HepG2 (cell line): Measurements from ENCODE around the gene TCAIM. TPM values are rescaled to one million over a fixed set of nuclear protein-coding genes. Genes with fewer than 3 reads are reported as not detected.
A peak's percentile ranks its signal among the peaks of the same experiment; 100 is the strongest.

Source experiments
- ATAC-seq: fragments of 200-7000 bp; cut with Tn5 transposase; 3 replicates; pipeline ENCODE4 v1.9.1; 2020; ENCODE audit warnings: mild to moderate bottlenecking, moderate library complexity
- BruUV-seq: library from RNA; stranded (reverse); fragments of 400-500 nt; replicated peaks from 2 replicates; lab custom pipeline; 2021; lab: Mats Ljungman, UMichigan
- CTCF ChIA-PET: fragments of 300-600 bp; formaldehyde crosslinking; extraction: SDS; loops from one replicate; lab custom pipeline; 2021; ENCODE audit warnings: low total read pairs, inconsistent platforms, low intra/inter-chr PET ratio; lab: Yijun Ruan, JAX
- POLR2A ChIA-PET: fragments of 350-600 bp; sonication (Branson Sonifier 250); formaldehyde crosslinking; loops from one replicate; lab custom pipeline; 2020; ENCODE audit warnings: antibody characterized with exemption, inconsistent platforms; lab: Yijun Ruan, JAX
- DNase-seq: peaks from one replicate; pipeline ENCODE4 v3.0.0-alpha.2; 2015; ENCODE audit warnings: low spot score
- FAIRE-seq: peaks from 3 replicates; lab custom pipeline; 2011; peaks lifted over from hg19 to GRCh38; lab: Jason Lieb, UNC
- H2AFZ ChIP-seq: one replicate; pipeline ENCODE4 v1.6.1; 2011; ENCODE audit warnings: low read length, inconsistent platforms
- H3K27ac ChIP-seq: fragments of 300-600 bp; 3 replicates; pipeline ENCODE4 v1.8.0; 2011; ENCODE audit warnings: mixed run types, mild to moderate bottlenecking, mixed read lengths, low read length, inconsistent platforms; ENCODE audit not compliant: insufficient read depth; ENCODE audit errors: extremely low read length
- H3K27me3 ChIP-seq, 2 experiments: fragments of 200-600 bp in 1 of 2; 2 replicates in 1 of 2; 3 replicates in 1 of 2; pipeline versions ENCODE4 v1.6.0 to v1.8.0; 2011; ENCODE audit warnings: low read length in 2 of 2, mild to moderate bottlenecking in 2 of 2, moderate library complexity in 2 of 2, inconsistent platforms in 1 of 2; ENCODE audit not compliant: insufficient read depth in 2 of 2, control insufficient read depth in 1 of 2
- H3K36me3 ChIP-seq, 2 experiments: fragments of 200-600 bp in 1 of 2; replicated peaks in 1 of 2; 2 replicates in 1 of 2; 3 replicates in 1 of 2; pipeline versions ENCODE4 v1.5.1 to v1.8.0; 2011; ENCODE audit warnings: low read length in 2 of 2, inconsistent platforms in 1 of 2; ENCODE audit not compliant: insufficient read depth in 2 of 2, control insufficient read depth in 1 of 2
- H3K4me1 ChIP-seq: 2 replicates; pipeline ENCODE4 v1.5.1; 2012; ENCODE audit warnings: low read length, inconsistent platforms; ENCODE audit not compliant: insufficient read depth
- H3K4me2 ChIP-seq: 2 replicates; pipeline ENCODE4 v1.6.0; 2011; ENCODE audit warnings: low read depth, low read length, inconsistent platforms
- H3K4me3 ChIP-seq, 3 experiments: fragments of 200-600 bp in 1 of 3; sonication (generic), shearing (Covaris generic) in 1 of 3; replicated peaks in 1 of 3; 2 replicates each; pipeline ENCODE4 v1.5.1; 2011 to 2016; ENCODE audit warnings: low read length in 3 of 3, inconsistent platforms in 2 of 3, low read depth in 2 of 3, mild to moderate bottlenecking in 2 of 3, control low read depth in 1 of 3, mixed read lengths in 1 of 3; ENCODE audit not compliant: insufficient read depth in 1 of 3
- H3K79me2 ChIP-seq: one replicate; pipeline ENCODE4 v1.6.1; 2011; ENCODE audit warnings: low read length, inconsistent platforms; ENCODE audit not compliant: insufficient read depth
- H3K9ac ChIP-seq: 2 replicates; pipeline ENCODE4 v1.6.0; 2011; ENCODE audit warnings: mild to moderate bottlenecking, low read depth, low read length, inconsistent platforms; ENCODE audit not compliant: insufficient read depth
- H3K9me3 ChIP-seq: 2 replicates; pipeline ENCODE4 v1.5.1; 2012; ENCODE audit warnings: mild to moderate bottlenecking, low read length
- H4K20me1 ChIP-seq: 2 replicates; pipeline ENCODE4 v1.6.0; 2011; ENCODE audit warnings: inconsistent platforms, mild to moderate bottlenecking, low read length, moderate library complexity; ENCODE audit not compliant: insufficient read depth
- DR1 ChIP-seq: sonication (generic); formaldehyde crosslinking; IDR thresholded peaks from 2 replicates; pipeline ENCODE4 v1.8.0; 2021; ENCODE audit warnings: mild to moderate bottlenecking, missing genetic modification reagents, inconsistent platforms
- GATA4 ChIP-seq: sonication (generic); IDR thresholded peaks from 2 replicates; pipeline ENCODE4 v1.6.1; 2016; ENCODE audit warnings: antibody characterized with exemption, low read depth, borderline replicate concordance
- KAT8 ChIP-seq: IDR thresholded peaks from 2 replicates; pipeline ENCODE4 v1.6.1; 2016; ENCODE audit warnings: missing genetic modification reagents, missing compliant biosample characterization
- MIER3 ChIP-seq: IDR thresholded peaks from 2 replicates; pipeline ENCODE4 v1.6.1; 2016; ENCODE audit warnings: missing compliant biosample characterization, borderline replicate concordance
- NFKB2 ChIP-seq: sonication (generic); formaldehyde crosslinking; IDR thresholded peaks from 2 replicates; pipeline ENCODE4 v1.4.0; 2020; ENCODE audit warnings: missing genetic modification reagents, borderline replicate concordance
- NR2F1 ChIP-seq, 2 experiments: fragments of 450-650 bp in 1 of 2; formaldehyde crosslinking in 1 of 2; IDR thresholded peaks; 2 replicates each; pipeline versions ENCODE4 v1.5.0 to v1.6.1; 2016 to 2020; ENCODE audit warnings: mild to moderate bottlenecking in 1 of 2, missing compliant biosample characterization in 1 of 2, missing genetic modification reagents in 1 of 2, moderate library complexity in 1 of 2
- PCBP2 ChIP-seq: fragments of 200-400 bp; formaldehyde crosslinking; optimal IDR thresholded peaks from 2 replicates; pipeline ENCODE3; 2018; ENCODE audit warnings: low read length, low read depth; ENCODE audit not compliant: poor library complexity, severe bottlenecking
- RBM22 ChIP-seq: fragments of 200-400 bp; formaldehyde crosslinking; optimal IDR thresholded peaks from 2 replicates; pipeline ENCODE3; 2017; ENCODE audit warnings: mild to moderate bottlenecking, low read length, moderate library complexity
- RCOR2 ChIP-seq: IDR thresholded peaks from 2 replicates; pipeline ENCODE4 v1.6.1; 2016; ENCODE audit warnings: missing biosample characterization, missing genetic modification reagents
- SALL2 ChIP-seq: sonication (generic); formaldehyde crosslinking; IDR thresholded peaks from 2 replicates; pipeline ENCODE4 v1.8.1; 2023; ENCODE audit warnings: mild to moderate bottlenecking, missing genetic modification reagents, inconsistent platforms
- TFDP1 ChIP-seq: IDR thresholded peaks from 2 replicates; pipeline ENCODE4 v1.6.1; 2016; ENCODE audit warnings: missing compliant biosample characterization, missing genetic modification reagents, borderline replicate concordance
- TIGD3 ChIP-seq: sonication (generic); formaldehyde crosslinking; IDR thresholded peaks from 2 replicates; pipeline ENCODE4 v1.5.1; 2020; ENCODE audit warnings: mild to moderate bottlenecking, missing genetic modification reagents, borderline replicate concordance
- ZKSCAN8 ChIP-seq: IDR thresholded peaks from 2 replicates; pipeline ENCODE4 v1.6.1; 2016; ENCODE audit warnings: borderline replicate concordance, missing genetic modification reagents, missing compliant biosample characterization
- ZNF24 ChIP-seq: fragments of 450-650 bp; IDR thresholded peaks from 2 replicates; pipeline ENCODE4 v1.6.1; 2017; ENCODE audit warnings: antibody characterized with exemption, mild to moderate bottlenecking
- ZNF446 ChIP-seq: sonication (generic); formaldehyde crosslinking; IDR thresholded peaks from 2 replicates; pipeline ENCODE4 v1.5.0; 2020; ENCODE audit warnings: mild to moderate bottlenecking, missing genetic modification reagents
- ZNF788 ChIP-seq: sonication (generic); formaldehyde crosslinking; IDR thresholded peaks from 2 replicates; pipeline ENCODE4 v1.5.0; 2020; ENCODE audit warnings: mild to moderate bottlenecking, missing genetic modification reagents, borderline replicate concordance
- WGBS: methylation state at CpG from one replicate; pipeline ENCODE4 v1.1.6; 2017; ENCODE audit warnings: low lambda C conversion rate; 5-methylcytosine and 5-hydroxymethylcytosine counted together
- in situ Hi-C: cut with HindIII; loops from 2 replicates; pipeline ENCODE4 v1.10.0; 2017; ENCODE audit warnings: low pct_unique_long_range_greater_than_20kb; ENCODE audit not compliant: extremely low pct_ligation_motif_present
- intact Hi-C: fragments of 100-400 bp; cut with micrococcal nuclease; formaldehyde crosslinking; loops from one replicate; pipeline ENCODE4 v1.10.0; 2022; ENCODE audit not compliant: unreplicated experiment
- polyA plus RNA-seq, 8 experiments: library from polyadenylated mRNA; depleted of rRNA in 3 of 8; stranded (reverse) in 7 of 8; unstranded in 1 of 8; fragments of >200 nt; fragmentation: Illumina TruSeq in 4 of 8; extraction: Trizol in 4 of 8; gene quantifications; 2 replicates each; pipeline versions ENCODE4 v1.2.1 to v1.2.3, GENCODE V29; 2011 to 2016; ENCODE audit warnings: low read depth in 4 of 8, missing spikeins in 1 of 8, mixed read lengths in 1 of 8; ENCODE audit not compliant: insufficient read depth in 1 of 8
- total RNA-seq, 5 experiments: library from RNA; depleted of rRNA; stranded (reverse); fragments of >200 nt; fragmentation: Illumina TruSeq; extraction: Trizol; gene quantifications; 2 replicates each; pipeline ENCODE4 v1.2.3, GENCODE V29; 2016; ENCODE audit warnings: low read depth in 1 of 5

Gene TCAIM
- total and polyA plus RNA-seq, 2 of the 13 experiments (the other 11 are each of a cell fraction or from before 2014, with no cell fraction given) = 16.9 to 22.6 TPM

- FAIRE-seq (no peak), DNase-seq (no peak), ATAC-seq (no peak)
- H3K27ac ChIP-seq = no peak overlapping the region
- H3K27me3 ChIP-seq = no peaks in the 10 kb centered on the region
- H3K4me1 ChIP-seq = peaks cover 21% of the 10 kb centered on the region
- H3K4me2 ChIP-seq = no peak overlapping the region
- no peak overlapping the region for H3K9ac ChIP-seq
- intact Hi-C loops = no loop called here
- H3K4me3 ChIP-seq = no peak overlapping the region
- CTCF ChIA-PET = no interaction called here
- POLR2A ChIA-PET = interaction anchor here (1.0 kb wide), 1 partner anchor 11 kb away, joined by 3 read pairs; no protein-coding TSS in a partner anchor
- no peaks in the 10 kb centered on the region for H3K79me2 ChIP-seq
- TF ChIP-seq TFDP1 (CRISPR knock-in tag) (no peak), RBM22 (peak; percentile 11)
- H3K9me3 ChIP-seq = no peaks in the 10 kb centered on the region
- in situ Hi-C loops = no loop called here
- 86% methylated on average over 1 of the region's 2 CpGs for WGBS
- peaks cover 20 to 63% of the 10 kb centered on the region in 2 experiments for H3K36me3 ChIP-seq
- no peaks in the 10 kb centered on the region for H4K20me1 ChIP-seq
- BruUV-seq = no TSS peak
- H2AFZ ChIP-seq = no peak overlapping the region
Measured at GRCh38 chr3:44444437-44444836, 105.9 kb downstream of the TCAIM start.

GRCh38 chr3:44444896-44445691 lies 106.5 kb downstream of the TCAIM start:
- H3K4me3 ChIP-seq = no peak overlapping the region
- in situ Hi-C loops (no loop called here), intact Hi-C loops (no loop called here)
- H4K20me1 ChIP-seq = no peaks in the 10 kb centered on the region
- ATAC-seq (no peak), DNase-seq (no peak), FAIRE-seq (no peak)
- no peak overlapping the region for H3K9ac ChIP-seq
- H3K79me2 ChIP-seq = no peaks in the 10 kb centered on the region
- no peak overlapping the region for H3K27ac ChIP-seq
- ChIA-PET POLR2A (no interaction called here), CTCF (no interaction called here)
- peaks cover 22 to 70% of the 10 kb centered on the region in 2 experiments for H3K36me3 ChIP-seq
- BruUV-seq = no TSS peak
- peaks cover 14% of the 10 kb centered on the region for H3K4me1 ChIP-seq
- TF ChIP-seq ZKSCAN8 = no peak
- TF ChIP-seq NFKB2 (CRISPR knock-in tag) = no peak
- no peak for TF ChIP-seq DR1 (CRISPR knock-in tag)
- no peak for TF ChIP-seq KAT8 (CRISPR knock-in tag)
- no peak for TF ChIP-seq TIGD3 (CRISPR knock-in tag)
- no peak for TF ChIP-seq SALL2 (CRISPR knock-in tag)
- no peak for TF ChIP-seq ZNF446
- TF ChIP-seq NR2F1 (CRISPR knock-in tag; IDR thresholded peaks at IDR 0.05) = no peak
- no peak for TF ChIP-seq ZNF24
- TF ChIP-seq MIER3 = no peak
- no peak for TF ChIP-seq PCBP2
- TF ChIP-seq RCOR2 (CRISPR knock-in tag) = no peak
- TF ChIP-seq ZNF788 (CRISPR knock-in tag) = no peak
- TF ChIP-seq GATA4 = no peak
- H3K4me2 ChIP-seq = no peak overlapping the region
- H3K9me3 ChIP-seq = no peaks in the 10 kb centered on the region
- no peaks in the 10 kb centered on the region for H3K27me3 ChIP-seq
- no peak overlapping the region for H2AFZ ChIP-seq
- 95% methylated on average over 7 of the region's 7 CpGs for WGBS
